Neural progenitor cell (in vitro differentiated cells): ENCODE measurements around the gene SHC3.

ENCODE experiments used
- CTCF ChIP-seq: fragments of 200-600 bp; sonication (generic); IDR thresholded peaks from 2 replicates; pipeline ENCODE4 v1.5.1; 2017; ENCODE audit warnings: antibody characterized with exemption, mild to moderate bottlenecking
- EZH2 ChIP-seq: fragments of 200-600 bp; sonication (generic); IDR thresholded peaks from 2 replicates; pipeline ENCODE4 v1.6.1; 2017; ENCODE audit warnings: antibody characterized with exemption, mild to moderate bottlenecking, moderate library complexity
- EZH2phosphoT487 ChIP-seq: fragments of 200-600 bp; sonication (generic); IDR thresholded peaks from 2 replicates; pipeline ENCODE4 v1.6.1; 2017; ENCODE audit warnings: antibody characterized with exemption

- TF ChIP-seq CTCF (no peak), EZH2 (no peak), EZH2phosphoT487 (no peak)
Observed at GRCh38 chr9:88993327-88993726, 185.3 kb downstream of the SHC3 start.
